GM13977 (cell line): Measurements from ENCODE around the gene CDC42BPA.

Experiments used
- DNase-seq: peaks from one replicate; pipeline ENCODE4 v3.0.0; 2012; ENCODE audit warnings: low spot score
- in situ Hi-C: fragments of 300-500 bp; cut with MboI; formaldehyde crosslinking; loops from one replicate; pipeline ENCODE4 v1.12.0; 2022; ENCODE audit warnings: low sequenced_read_pairs, low pct_unique_long_range_greater_than_20kb, mixed read lengths, inconsistent platforms; ENCODE audit not compliant: unreplicated experiment
- TF ChIP-seq, protein P1 (sequence below): IDR thresholded peaks from 2 replicates; pipeline ENCODE4 v1.5.1; 2012; ENCODE audit warnings: mild to moderate bottlenecking, control low read depth; ENCODE audit not compliant: insufficient read depth; ENCODE audit errors: extremely low read depth, missing control alignments

CDC42BPA gene

DNA sequence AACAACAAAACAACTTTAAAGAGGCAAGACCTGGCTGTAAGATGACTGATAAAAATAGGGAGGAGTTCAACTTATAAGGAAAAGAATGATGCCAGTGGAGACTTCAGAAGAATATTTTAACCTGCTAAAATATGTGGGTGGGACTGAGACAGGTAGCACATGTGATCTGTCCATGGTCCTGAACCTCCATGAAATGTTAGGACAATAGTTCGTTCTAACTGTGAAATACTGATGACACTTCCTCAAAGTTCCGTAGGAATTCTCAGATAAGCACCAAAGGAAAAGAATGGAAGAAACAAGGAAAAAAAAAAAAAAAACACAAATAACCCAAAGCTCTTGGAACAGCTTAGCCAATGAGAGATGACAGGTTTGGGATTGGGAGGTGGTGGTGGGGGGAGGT is 44.7 kb downstream of the CDC42BPA start:
- TF ChIP-seq, protein P1, sequence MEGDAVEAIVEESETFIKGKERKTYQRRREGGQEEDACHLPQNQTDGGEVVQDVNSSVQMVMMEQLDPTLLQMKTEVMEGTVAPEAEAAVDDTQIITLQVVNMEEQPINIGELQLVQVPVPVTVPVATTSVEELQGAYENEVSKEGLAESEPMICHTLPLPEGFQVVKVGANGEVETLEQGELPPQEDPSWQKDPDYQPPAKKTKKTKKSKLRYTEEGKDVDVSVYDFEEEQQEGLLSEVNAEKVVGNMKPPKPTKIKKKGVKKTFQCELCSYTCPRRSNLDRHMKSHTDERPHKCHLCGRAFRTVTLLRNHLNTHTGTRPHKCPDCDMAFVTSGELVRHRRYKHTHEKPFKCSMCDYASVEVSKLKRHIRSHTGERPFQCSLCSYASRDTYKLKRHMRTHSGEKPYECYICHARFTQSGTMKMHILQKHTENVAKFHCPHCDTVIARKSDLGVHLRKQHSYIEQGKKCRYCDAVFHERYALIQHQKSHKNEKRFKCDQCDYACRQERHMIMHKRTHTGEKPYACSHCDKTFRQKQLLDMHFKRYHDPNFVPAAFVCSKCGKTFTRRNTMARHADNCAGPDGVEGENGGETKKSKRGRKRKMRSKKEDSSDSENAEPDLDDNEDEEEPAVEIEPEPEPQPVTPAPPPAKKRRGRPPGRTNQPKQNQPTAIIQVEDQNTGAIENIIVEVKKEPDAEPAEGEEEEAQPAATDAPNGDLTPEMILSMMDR: no peak
- no peak for DNase-seq
- in situ Hi-C loops: no loop called here

DNA sequence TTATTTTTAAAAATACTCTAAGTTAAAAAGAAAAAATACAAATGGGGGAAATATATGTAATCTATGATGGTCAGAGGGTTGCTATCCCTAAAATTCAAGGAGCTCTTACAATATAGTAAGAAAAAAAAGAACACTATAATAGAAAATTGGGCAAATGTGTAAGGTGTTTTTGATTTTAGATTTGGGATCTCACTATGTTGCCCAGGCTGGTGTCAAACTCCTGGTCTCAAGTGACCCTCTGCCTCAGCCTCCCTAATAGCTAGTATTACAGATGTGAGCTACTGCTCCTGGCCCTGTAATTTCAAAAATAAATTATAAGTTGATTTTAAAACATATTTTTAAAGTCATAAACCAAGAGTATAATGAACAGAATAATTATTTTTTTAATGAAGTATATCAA is 45.9 kb downstream of the CDC42BPA start:
- no peak for DNase-seq
- in situ Hi-C loops: no loop called here
- TF ChIP-seq, protein P1: no peak

DNA sequence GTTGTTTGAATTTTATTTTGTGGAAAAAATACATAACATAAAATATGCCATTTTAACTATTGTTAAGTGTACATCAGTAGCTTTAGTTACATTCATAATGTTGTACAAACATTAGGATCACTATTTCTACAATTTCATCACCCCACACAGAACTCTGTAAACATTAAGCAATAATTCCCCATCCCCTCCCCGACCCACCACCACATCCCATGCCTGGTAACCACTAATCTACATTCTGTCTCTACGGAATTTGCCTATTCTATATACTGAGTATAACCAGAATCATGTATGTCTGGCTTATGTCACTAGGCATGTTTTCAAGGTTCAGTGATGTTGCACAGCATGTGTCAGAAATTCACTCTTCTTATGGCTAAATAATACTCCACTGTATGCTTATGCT is 47.7 kb downstream of the CDC42BPA start:
- no peak for DNase-seq
- in situ Hi-C loops: no loop called here
- TF ChIP-seq, protein P1: no peak

DNA sequence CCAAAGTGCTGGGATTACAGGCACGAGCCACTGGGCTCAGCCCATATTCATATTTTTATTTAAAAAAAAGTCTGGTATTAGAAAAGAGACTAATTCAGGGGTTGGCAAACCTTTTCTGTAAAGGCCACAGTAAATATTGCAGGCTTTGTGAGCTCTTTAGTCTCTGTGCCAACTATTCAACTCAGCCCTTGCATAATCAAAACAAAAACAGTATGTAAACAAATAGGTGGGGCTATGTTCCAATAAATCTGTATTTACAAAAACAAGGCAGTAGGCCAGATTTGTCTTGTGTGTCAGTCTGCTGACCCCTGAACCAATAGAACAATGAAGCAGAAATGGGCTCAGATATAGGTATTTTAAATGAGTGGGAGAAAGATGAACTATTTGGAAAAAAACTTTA is 49.3 kb downstream of the CDC42BPA start:
- TF ChIP-seq, protein P1: no peak
- in situ Hi-C loops: no loop called here
- no peak for DNase-seq

DNA sequence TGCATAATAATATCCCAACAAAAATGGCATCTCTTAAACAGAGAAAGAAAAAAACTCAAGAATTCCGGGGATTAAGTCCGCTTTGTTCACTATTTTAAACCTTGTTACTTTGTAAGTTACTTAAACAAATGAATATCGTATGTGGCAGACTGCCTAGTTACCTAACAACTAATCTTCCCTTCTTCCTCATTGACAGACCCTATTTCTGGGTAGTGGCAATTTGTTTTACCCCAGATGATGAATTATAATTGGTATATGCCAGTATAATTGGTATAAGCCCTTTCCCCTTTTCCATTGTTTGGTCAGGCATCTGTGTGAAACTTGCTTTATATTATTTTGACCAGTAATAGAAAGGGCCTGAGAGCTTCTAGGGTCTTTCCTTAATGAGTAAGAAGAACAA is 52.4 kb downstream of the CDC42BPA start:
- no peak for DNase-seq
- TF ChIP-seq, protein P1: no peak
- in situ Hi-C loops: no loop called here

DNA sequence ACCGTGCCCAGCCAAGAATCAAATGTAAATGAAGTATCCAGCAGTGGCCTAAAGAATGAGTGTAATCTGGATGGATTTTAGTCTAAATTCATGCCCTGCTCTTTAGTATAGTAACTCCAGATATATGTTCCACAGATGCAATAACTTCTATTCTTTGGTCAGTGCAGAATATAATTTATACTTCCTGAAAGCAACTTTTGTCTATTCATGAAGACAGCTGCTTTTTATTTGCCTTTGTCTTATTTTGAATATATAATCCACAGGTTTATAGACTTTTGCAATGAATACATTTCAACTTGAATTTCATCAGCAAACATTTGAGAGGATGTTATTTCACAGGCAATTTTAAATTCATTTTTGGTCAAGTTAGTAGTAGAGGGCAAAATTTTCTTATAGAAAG is 54.4 kb downstream of the CDC42BPA start:
- in situ Hi-C loops: no loop called here
- TF ChIP-seq, protein P1: no peak
- DNase-seq: no peak

DNA sequence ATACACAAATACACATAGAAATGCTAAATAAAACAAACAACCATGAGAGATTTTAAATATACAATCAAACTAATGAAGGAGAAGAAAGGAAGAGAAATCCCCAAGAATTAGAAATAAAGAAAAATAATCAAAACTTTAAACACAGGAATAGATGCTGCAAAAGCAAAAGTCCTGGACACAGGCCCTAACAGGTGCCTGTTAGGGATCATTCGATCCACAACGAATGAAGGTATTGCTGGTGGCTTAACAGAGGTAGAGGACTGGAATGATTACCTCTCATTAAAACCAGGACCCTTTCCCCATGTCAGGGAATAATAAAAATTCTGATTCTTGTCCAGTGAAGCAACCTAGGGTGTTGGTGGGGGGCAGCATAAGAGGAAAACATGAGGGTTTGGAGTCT is 56.8 kb downstream of the CDC42BPA start:
- TF ChIP-seq, protein P1: no peak
- DNase-seq: no peak
- in situ Hi-C loops: no loop called here
